Lower leg skin (tissue), 3 donors: ENCODE data around the gene TREM2.

Source experiments
- POLR2A ChIP-seq, 2 donors: fragments of 450-650 bp; IDR thresholded peaks; one replicate each; pipeline ENCODE4 v1.6.1; 2016 to 2017; ENCODE audit warnings: antibody characterized with exemption in 2 of 2, mild to moderate bottlenecking in 1 of 2, moderate library complexity in 1 of 2
- TF ChIP-seq, protein P1 (sequence below), 3 donors: fragments of 450-650 bp; IDR thresholded peaks; one replicate each; pipeline ENCODE4 v1.5.1; 2016; ENCODE audit warnings: antibody characterized with exemption in 3 of 3, mild to moderate bottlenecking in 3 of 3, moderate library complexity in 2 of 3

DNA sequence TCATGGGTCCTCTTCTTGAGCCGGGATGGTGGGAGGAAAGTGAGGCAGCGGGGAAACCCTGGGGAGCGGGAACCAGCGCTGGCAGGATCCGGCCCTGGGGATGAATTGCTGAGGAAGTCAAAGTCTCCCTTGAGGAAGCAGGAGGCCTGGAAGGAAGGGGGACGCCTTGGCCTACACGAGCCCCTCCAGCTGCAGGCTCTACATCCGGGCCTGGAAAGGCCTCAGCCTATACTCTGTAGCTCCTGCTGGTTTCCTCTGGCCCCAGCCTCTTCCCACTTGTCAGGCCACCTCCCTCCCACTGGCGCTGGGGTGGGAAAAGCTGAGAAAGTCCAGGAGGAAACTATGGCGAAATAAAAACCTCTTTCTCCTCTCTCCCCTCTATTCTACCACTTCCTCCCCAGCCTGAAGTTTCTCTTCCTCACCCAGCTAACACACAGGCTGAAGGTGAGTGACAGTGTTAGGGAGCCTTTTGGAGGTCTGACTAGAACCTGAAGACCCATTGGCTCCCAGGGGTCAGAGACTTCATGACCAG is 23.2 kb upstream of the TREM2 start:
- TF ChIP-seq, protein P1, sequence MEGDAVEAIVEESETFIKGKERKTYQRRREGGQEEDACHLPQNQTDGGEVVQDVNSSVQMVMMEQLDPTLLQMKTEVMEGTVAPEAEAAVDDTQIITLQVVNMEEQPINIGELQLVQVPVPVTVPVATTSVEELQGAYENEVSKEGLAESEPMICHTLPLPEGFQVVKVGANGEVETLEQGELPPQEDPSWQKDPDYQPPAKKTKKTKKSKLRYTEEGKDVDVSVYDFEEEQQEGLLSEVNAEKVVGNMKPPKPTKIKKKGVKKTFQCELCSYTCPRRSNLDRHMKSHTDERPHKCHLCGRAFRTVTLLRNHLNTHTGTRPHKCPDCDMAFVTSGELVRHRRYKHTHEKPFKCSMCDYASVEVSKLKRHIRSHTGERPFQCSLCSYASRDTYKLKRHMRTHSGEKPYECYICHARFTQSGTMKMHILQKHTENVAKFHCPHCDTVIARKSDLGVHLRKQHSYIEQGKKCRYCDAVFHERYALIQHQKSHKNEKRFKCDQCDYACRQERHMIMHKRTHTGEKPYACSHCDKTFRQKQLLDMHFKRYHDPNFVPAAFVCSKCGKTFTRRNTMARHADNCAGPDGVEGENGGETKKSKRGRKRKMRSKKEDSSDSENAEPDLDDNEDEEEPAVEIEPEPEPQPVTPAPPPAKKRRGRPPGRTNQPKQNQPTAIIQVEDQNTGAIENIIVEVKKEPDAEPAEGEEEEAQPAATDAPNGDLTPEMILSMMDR (IDR thresholded peaks at IDR 0.05): no peak
- TF ChIP-seq POLR2A (IDR thresholded peaks at IDR 0.05): no peak
